ENCODE measurements around the gene TRMU.

- TF ChIP-seq CTCF (optimal IDR thresholded peaks at IDR 0.05 in 1 of 3, IDR thresholded peaks at IDR 0.05 in 1 of 3, conservative IDR thresholded peaks at IDR 0.05 in 1 of 3; ENCODE audit: extremely low read depth in 1 of 3, insufficient read depth in 2 of 3, low read length in 3 of 3) (no peak), EZH2 (IDR thresholded peaks at IDR 0.05; ENCODE audit: low read length) (no peak)
Measured at GRCh38 chr22:46289244-46289891, 46.1 kb upstream of the TRMU start.

Data from keratinocyte (primary cell).